Vagina (tissue), 2 donors: ENCODE measurements around the gene LCN1.

Source experiments
- POLR2A ChIP-seq, 2 donors: fragments of 450-650 bp; IDR thresholded peaks; one replicate each; pipeline ENCODE4 v1.6.1; 2017; ENCODE audit warnings: antibody characterized with exemption in 2 of 2, mild to moderate bottlenecking in 2 of 2, moderate library complexity in 2 of 2
- POLR2AphosphoS5 ChIP-seq, 2 donors: sonication (generic); formaldehyde crosslinking; IDR thresholded peaks; one replicate each; pipeline ENCODE4 v1.9.0; 2017; ENCODE audit warnings: antibody characterized with exemption in 2 of 2, mild to moderate bottlenecking in 2 of 2, low read depth in 1 of 2; ENCODE audit not compliant: insufficient read depth in 1 of 2
- TF ChIP-seq, protein P1 (sequence below), 3 experiments: fragments of 450-650 bp in 2 of 3; fragments of 200-600 bp in 1 of 3; sonication (generic) in 1 of 3; IDR thresholded peaks; one replicate each; pipeline ENCODE4 v1.5.1; 2017 to 2019; ENCODE audit warnings: antibody characterized with exemption in 3 of 3, mild to moderate bottlenecking in 2 of 3, moderate library complexity in 2 of 3

DNA sequence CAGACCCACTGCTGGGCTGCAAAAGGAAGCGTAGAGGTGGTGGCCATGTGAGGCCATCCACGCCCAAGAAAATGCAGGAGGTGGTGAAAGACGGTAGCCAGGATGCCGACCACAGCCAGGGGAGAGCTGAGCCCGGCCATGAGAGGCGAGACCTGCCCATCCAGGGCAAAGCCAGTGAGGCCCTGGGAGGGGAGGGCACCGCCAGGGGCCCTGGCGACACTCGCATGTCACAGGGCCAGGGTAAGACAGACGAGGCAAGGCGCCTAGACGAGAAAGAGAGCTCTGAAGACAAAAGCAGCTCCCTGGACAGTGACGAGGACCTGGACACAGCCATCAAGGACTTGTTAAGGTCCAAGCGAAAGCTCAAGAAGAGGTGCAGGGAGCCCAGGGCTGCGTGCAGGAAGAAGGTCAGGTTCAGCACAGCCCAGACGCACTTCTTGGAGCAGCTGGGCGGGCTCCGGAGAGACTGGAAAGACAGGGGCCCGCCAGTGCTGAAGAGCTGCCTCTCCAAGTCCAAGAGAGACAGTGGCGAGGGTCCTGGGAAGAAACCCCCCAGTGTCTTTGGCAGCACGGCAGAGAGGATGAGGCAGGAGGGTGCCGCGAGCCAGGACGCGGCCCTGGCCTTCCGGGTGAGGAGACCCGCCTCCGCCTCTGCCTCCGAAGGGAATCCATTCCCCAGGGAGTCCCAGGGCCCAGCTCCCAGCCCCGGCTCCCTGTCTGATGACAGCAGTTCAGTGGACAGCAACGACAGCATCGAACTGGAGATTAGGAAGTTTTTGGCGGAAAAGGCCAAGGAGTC is 34.8 kb upstream of the LCN1 start:
- TF ChIP-seq POLR2A (IDR thresholded peaks at IDR 0.05) (no peak), POLR2AphosphoS5 (IDR thresholded peaks at IDR 0.05; ENCODE audit: insufficient read depth in 1 of 2, low read depth in 1 of 2) (no peak)
- TF ChIP-seq, protein P1, sequence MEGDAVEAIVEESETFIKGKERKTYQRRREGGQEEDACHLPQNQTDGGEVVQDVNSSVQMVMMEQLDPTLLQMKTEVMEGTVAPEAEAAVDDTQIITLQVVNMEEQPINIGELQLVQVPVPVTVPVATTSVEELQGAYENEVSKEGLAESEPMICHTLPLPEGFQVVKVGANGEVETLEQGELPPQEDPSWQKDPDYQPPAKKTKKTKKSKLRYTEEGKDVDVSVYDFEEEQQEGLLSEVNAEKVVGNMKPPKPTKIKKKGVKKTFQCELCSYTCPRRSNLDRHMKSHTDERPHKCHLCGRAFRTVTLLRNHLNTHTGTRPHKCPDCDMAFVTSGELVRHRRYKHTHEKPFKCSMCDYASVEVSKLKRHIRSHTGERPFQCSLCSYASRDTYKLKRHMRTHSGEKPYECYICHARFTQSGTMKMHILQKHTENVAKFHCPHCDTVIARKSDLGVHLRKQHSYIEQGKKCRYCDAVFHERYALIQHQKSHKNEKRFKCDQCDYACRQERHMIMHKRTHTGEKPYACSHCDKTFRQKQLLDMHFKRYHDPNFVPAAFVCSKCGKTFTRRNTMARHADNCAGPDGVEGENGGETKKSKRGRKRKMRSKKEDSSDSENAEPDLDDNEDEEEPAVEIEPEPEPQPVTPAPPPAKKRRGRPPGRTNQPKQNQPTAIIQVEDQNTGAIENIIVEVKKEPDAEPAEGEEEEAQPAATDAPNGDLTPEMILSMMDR (IDR thresholded peaks at IDR 0.05): no peak
